Measurements from ENCODE around the gene NNT.
"Not testable (repeated sequence)": the region's sequence is repeated elsewhere in the genome, so short reads cannot be mapped to it uniquely, and the experiment has no call there.

NNT gene

GRCh38 chr5:43730832-43731342 is 127.9 kb downstream of the NNT start:
- no peak for DNase-seq

- DNase-seq, result no peak
Observed at GRCh38 chr5:43731573-43731972, 128.6 kb downstream of the NNT start.

- not testable (repeated sequence) for DNase-seq
Observed at GRCh38 chr5:43745923-43746548, 143.1 kb downstream of the NNT start.

- no peak for DNase-seq
Observed at GRCh38 chr5:43750809-43751208, 147.8 kb downstream of the NNT start.

GRCh38 chr5:43753069-43753468 is 150.1 kb downstream of the NNT start:
- no peak for DNase-seq

Measured in NCI-H2171 (cell line).